ENCODE measurements around the gene ZCCHC10. TPM values are rescaled to one million over a fixed set of nuclear protein-coding genes. Genes with fewer than 3 reads are reported as not detected.

ZCCHC10 gene
- 6.7 and 8.3 TPM in 2 replicates for total RNA-seq

DNA sequence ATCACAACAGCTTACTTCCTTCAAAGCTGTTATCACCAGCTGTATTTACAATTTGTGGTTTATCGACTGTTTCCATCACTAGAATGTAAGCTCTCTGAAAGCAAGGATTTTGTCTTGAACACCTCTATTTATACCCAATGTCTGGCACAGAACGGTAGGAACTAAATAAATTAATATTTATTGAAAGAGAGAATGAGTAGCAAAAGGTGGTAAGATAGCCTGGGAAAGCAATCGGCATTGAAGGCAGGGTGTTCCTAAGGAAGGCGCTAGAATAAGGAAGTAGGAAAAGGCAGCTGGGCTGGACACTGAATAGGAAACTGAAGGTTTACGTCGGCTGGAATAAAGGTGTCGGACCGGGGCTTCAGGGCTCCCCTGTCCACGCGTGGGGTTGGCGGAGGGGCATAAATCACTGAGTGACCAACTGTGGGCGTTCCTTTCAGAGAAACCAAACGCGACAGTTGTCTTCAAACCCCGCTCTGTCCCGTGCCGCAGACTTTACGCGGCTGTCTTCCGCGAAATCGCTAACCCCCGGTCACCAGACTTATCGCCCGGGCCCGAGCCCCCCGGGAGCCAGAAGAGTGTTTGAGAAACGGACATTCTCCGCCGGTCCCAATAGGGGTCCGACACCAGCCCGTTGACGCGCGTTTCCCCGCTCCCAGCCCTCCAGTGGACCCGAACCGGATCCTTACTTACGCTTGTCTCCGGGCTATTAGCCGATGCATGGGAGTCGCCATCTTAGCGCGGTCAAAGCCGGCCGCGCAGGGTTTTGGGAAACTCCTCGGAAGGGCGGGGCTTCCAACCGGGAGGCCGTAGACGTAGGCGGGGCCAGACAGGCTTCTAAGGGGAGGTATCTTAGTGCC, at the start of gene ZCCHC10:
ZCCHC10 (minus strand) TSS at position 746 of the 860 bp plus-strand sequence; CDS start at position 734, 12 bp downstream.

DNA sequence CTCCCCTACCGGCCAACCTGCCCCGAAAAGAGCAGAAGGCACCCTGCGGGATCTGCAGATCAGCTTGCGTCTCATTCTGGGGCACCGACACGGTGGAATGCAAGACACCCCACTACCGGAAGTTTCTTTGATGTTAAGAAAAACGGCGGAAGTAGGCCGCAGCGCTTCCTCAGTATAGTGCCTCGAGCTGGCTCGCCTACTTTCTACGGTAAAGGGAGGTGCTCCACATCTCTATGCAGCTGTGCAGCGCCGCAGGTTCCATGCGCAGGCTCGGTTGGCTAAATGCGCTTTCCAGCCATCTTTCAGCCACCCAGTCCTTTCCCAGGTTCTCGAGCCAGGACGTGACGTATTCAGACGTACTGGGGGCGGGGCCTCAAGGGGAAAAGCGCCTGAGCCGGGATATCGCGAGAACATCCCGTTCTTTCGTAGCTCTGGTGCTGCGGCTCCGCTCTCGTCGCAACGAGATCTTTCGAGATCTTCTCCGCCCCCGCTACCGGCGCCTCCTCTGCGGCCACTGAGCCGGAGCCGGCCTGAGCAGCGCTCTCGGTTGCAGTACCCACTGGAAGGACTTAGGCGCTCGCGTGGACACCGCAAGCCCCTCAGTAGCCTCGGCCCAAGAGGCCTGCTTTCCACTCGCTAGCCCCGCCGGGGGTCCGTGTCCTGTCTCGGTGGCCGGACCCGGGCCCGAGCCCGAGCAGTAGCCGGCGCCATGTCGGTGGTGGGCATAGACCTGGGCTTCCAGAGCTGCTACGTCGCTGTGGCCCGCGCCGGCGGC, 25.4 kb upstream of the ZCCHC10 start, which contains the start of gene HSPA4:
HSPA4 (plus strand) TSS at position 472 of the 775 bp plus-strand sequence; CDS start at position 710, 238 bp downstream.

DNA sequence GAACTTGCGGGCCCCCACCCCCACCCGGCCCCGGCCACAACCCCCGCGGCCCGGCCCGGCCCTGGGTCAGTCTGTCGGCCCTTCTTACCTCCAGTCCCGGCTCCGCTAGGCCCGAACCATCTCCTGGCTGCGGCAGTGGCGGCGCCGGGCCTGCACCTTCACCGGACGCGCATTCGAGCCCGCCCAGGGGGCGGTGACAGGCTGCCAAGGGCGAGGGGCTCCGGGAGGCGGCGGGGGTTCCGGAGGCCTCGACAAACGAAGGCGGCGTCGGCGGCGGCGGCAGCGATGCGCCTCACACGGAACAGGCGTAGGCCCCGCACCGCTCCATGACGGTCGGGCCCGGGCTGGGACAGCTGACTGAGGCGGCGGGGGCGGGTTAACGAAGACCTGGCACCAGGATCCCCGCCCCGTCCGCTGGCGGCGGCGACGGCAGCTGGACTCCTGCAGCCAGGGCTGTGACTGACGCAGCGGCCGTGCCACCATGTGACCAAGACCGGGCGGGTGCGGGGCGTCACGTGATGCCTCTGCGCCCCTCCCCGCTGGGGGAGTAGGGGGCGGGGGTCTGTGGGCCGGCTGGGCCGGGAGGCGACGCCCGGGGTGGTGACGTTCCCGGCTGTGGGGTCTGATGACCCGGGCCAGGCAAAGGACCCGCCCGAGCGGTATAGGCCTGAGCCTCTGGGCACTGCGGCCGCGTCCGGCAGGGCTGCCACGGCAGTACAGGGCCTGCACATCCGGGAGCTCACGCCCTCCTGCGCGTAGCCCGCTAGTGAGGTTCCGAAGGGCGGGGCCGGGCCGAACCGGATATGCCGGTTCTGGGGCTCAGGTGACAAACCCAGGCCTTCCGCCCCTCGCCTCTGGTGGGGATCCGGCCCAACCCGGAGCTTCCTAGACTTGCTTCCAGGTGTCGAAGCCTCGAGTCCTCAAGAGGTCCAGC, 62.9 kb downstream of the ZCCHC10 start, which contains the start of gene AFF4:
AFF4 (minus strand) TSS at position 464 of the 934 bp plus-strand sequence. CDS start 26,445 bp downstream, outside the sequence.

Other genes with a start within 250 kb of the ZCCHC10 start
- 24.6 and 34.2 TPM in 2 replicates for gene SEPTIN8, start 249.3 kb downstream of the ZCCHC10 start, total RNA-seq
- not detected in 2 replicates for gene SOWAHA, start 213.2 kb downstream of the ZCCHC10 start, total RNA-seq
- gene SHROOM1, start 195.9 kb downstream of the ZCCHC10 start, total RNA-seq, result 6.2 and 8.9 TPM in 2 replicates
- gene GDF9, start 160.1 kb downstream of the ZCCHC10 start, total RNA-seq, result 0.20 TPM in 1 of 2 replicates, not detected in the other
- gene UQCRQ, start 159.9 kb downstream of the ZCCHC10 start, total RNA-seq, result 137 and 161 TPM in 2 replicates
- 0.10 and 0.37 TPM in 2 replicates for gene LEAP2, start 152.9 kb downstream of the ZCCHC10 start, total RNA-seq
- gene AFF4, start 62.9 kb downstream of the ZCCHC10 start, total RNA-seq, result 44.3 and 49.5 TPM in 2 replicates
- 52.5 and 67.2 TPM in 2 replicates for gene HSPA4, start 25.5 kb upstream of the ZCCHC10 start, total RNA-seq

Measured in cardiac ventricle fibroblast (primary cell).